ENCODE results near the gene ZC3H4. TPM values are rescaled to one million over a fixed set of nuclear protein-coding genes. Genes with fewer than 3 reads are reported as not detected.

Gene ZC3H4
- total and polyA plus RNA-seq, 2 of the 8 experiments (the other 6 are each of a cell fraction or from before 2014, with no cell fraction given), result 6.6 to 92.0 TPM

DNA sequence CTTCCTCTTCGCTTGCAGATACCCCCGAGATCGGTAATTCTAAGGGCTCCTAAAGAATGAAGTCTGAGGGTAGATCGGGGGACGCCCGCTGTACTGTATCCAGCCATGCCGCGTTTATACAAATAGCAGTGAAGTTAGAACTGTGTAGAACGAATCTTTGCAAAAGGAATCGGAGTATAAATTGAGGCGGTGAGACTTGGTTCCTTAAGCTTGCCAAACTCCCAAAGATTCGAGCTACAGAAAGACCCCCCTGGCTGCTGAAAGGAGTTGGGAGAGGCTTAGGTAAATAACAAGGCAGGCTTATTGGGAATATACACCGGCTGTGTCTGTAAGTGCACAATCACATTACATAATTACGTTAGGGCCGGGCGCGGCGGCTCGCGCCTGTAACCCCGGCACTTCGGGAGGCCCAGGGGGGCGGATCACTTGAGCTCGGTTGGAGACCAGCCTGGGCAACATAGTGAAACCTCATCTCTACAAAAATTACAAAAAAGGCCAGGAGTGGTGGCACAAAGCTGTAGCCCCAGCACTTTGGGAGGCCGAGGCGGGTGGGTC lies 77.4 kb downstream of the ZC3H4 start (continued):
- TF ChIP-seq, protein P1, sequence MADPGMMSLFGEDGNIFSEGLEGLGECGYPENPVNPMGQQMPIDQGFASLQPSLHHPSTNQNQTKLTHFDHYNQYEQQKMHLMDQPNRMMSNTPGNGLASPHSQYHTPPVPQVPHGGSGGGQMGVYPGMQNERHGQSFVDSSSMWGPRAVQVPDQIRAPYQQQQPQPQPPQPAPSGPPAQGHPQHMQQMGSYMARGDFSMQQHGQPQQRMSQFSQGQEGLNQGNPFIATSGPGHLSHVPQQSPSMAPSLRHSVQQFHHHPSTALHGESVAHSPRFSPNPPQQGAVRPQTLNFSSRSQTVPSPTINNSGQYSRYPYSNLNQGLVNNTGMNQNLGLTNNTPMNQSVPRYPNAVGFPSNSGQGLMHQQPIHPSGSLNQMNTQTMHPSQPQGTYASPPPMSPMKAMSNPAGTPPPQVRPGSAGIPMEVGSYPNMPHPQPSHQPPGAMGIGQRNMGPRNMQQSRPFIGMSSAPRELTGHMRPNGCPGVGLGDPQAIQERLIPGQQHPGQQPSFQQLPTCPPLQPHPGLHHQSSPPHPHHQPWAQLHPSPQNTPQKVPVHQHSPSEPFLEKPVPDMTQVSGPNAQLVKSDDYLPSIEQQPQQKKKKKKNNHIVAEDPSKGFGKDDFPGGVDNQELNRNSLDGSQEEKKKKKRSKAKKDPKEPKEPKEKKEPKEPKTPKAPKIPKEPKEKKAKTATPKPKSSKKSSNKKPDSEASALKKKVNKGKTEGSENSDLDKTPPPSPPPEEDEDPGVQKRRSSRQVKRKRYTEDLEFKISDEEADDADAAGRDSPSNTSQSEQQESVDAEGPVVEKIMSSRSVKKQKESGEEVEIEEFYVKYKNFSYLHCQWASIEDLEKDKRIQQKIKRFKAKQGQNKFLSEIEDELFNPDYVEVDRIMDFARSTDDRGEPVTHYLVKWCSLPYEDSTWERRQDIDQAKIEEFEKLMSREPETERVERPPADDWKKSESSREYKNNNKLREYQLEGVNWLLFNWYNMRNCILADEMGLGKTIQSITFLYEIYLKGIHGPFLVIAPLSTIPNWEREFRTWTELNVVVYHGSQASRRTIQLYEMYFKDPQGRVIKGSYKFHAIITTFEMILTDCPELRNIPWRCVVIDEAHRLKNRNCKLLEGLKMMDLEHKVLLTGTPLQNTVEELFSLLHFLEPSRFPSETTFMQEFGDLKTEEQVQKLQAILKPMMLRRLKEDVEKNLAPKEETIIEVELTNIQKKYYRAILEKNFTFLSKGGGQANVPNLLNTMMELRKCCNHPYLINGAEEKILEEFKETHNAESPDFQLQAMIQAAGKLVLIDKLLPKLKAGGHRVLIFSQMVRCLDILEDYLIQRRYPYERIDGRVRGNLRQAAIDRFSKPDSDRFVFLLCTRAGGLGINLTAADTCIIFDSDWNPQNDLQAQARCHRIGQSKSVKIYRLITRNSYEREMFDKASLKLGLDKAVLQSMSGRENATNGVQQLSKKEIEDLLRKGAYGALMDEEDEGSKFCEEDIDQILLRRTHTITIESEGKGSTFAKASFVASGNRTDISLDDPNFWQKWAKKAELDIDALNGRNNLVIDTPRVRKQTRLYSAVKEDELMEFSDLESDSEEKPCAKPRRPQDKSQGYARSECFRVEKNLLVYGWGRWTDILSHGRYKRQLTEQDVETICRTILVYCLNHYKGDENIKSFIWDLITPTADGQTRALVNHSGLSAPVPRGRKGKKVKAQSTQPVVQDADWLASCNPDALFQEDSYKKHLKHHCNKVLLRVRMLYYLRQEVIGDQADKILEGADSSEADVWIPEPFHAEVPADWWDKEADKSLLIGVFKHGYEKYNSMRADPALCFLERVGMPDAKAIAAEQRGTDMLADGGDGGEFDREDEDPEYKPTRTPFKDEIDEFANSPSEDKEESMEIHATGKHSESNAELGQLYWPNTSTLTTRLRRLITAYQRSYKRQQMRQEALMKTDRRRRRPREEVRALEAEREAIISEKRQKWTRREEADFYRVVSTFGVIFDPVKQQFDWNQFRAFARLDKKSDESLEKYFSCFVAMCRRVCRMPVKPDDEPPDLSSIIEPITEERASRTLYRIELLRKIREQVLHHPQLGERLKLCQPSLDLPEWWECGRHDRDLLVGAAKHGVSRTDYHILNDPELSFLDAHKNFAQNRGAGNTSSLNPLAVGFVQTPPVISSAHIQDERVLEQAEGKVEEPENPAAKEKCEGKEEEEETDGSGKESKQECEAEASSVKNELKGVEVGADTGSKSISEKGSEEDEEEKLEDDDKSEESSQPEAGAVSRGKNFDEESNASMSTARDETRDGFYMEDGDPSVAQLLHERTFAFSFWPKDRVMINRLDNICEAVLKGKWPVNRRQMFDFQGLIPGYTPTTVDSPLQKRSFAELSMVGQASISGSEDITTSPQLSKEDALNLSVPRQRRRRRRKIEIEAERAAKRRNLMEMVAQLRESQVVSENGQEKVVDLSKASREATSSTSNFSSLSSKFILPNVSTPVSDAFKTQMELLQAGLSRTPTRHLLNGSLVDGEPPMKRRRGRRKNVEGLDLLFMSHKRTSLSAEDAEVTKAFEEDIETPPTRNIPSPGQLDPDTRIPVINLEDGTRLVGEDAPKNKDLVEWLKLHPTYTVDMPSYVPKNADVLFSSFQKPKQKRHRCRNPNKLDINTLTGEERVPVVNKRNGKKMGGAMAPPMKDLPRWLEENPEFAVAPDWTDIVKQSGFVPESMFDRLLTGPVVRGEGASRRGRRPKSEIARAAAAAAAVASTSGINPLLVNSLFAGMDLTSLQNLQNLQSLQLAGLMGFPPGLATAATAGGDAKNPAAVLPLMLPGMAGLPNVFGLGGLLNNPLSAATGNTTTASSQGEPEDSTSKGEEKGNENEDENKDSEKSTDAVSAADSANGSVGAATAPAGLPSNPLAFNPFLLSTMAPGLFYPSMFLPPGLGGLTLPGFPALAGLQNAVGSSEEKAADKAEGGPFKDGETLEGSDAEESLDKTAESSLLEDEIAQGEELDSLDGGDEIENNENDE (IDR thresholded peaks at IDR 0.05; ENCODE audit: insufficient replicate concordance, low read length), result no peak
- TF ChIP-seq POLR2AphosphoS5 (IDR thresholded peaks at IDR 0.05; ENCODE audit: low read depth, low read length) (no peak), EGR1 (IDR thresholded peaks at IDR 0.05; ENCODE audit: borderline replicate concordance, low read depth, low read length) (no peak), EP300 (IDR thresholded peaks at IDR 0.05; ENCODE audit: borderline replicate concordance in 1 of 2, low read depth in 2 of 2, low read length in 2 of 2) (no peak), BACH1 (IDR thresholded peaks at IDR 0.05; ENCODE audit: low read length) (no peak), SIN3A (conservative IDR thresholded peaks at IDR 0.05 in 1 of 2, IDR thresholded peaks at IDR 0.05 in 1 of 2; ENCODE audit: low read depth in 1 of 2, low read length in 2 of 2) (no peak), MAFK (IDR thresholded peaks at IDR 0.05; ENCODE audit: low read depth, low read length) (no peak), KDM4A (IDR thresholded peaks at IDR 0.05; ENCODE audit: low read depth, low read length, severe bottlenecking) (no peak), HDAC6 (IDR thresholded peaks at IDR 0.05; ENCODE audit: low read depth, low read length) (no peak), SRF (IDR thresholded peaks at IDR 0.05; ENCODE audit: low read depth, low read length) (no peak)
- TF ChIP-seq, protein P2, sequence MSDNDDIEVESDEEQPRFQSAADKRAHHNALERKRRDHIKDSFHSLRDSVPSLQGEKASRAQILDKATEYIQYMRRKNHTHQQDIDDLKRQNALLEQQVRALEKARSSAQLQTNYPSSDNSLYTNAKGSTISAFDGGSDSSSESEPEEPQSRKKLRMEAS (IDR thresholded peaks at IDR 0.05), result no peak
